ENCODE measurements around the gene RCN2. TPM values are rescaled to one million over a fixed set of nuclear protein-coding genes. Genes with fewer than 3 reads are reported as not detected.
"Not testable (repeated sequence)": the region's sequence is repeated elsewhere in the genome, so short reads cannot be mapped to it uniquely, and the experiment has no call there.

RCN2 gene
- total RNA-seq, 3 donors from 2014 or later, result 40.6 to 47.2 (median 46.2) TPM

- H3K36me3 ChIP-seq, result no peaks in the 10 kb centered on the region
- H3K27me3 ChIP-seq, result no peaks in the 10 kb centered on the region
- no peaks in the 10 kb centered on the region for H3K9me3 ChIP-seq
- TF ChIP-seq POLR2AphosphoS5 (IDR thresholded peaks at IDR 0.05), result no peak
- TF ChIP-seq POLR2A (IDR thresholded peaks at IDR 0.05), result no peak
- TF ChIP-seq CTCF (IDR thresholded peaks at IDR 0.05), result no peak
- no peak overlapping the region for H3K27ac ChIP-seq
- no peak overlapping the region for H3K4me3 ChIP-seq
- no peak for DNase-seq (ENCODE audit: low spot score in 2 of 2)
- intact Hi-C loops (cut with DNase I; ENCODE audit: low total_unique reads), result no loop called here
- H3K4me1 ChIP-seq, result no peaks in the 10 kb centered on the region
Measured at GRCh38 chr15:76898102-76898501, 33.4 kb upstream of the RCN2 start.

- H3K4me1 ChIP-seq; H3K9me3 ChIP-seq; DNase-seq (ENCODE audit: low spot score in 2 of 2); intact Hi-C loops (cut with DNase I; ENCODE audit: low total_unique reads); H3K27ac ChIP-seq; H3K4me3 ChIP-seq; H3K36me3 ChIP-seq; H3K27me3 ChIP-seq: not testable (repeated sequence)
Measured at GRCh38 chr15:76899176-76899930, 32.2 kb upstream of the RCN2 start.

- intact Hi-C loops (cut with DNase I; ENCODE audit: low total_unique reads); H3K9me3 ChIP-seq; H3K27ac ChIP-seq; DNase-seq (ENCODE audit: low spot score in 2 of 2); H3K36me3 ChIP-seq; H3K27me3 ChIP-seq; H3K4me3 ChIP-seq; H3K4me1 ChIP-seq: not testable (repeated sequence)
Measured at GRCh38 chr15:76899931-76900310, 31.6 kb upstream of the RCN2 start.

GRCh38 chr15:76901965-76902364, 29.6 kb upstream of the RCN2 start:
- no peak overlapping the region for H3K27ac ChIP-seq
- H3K36me3 ChIP-seq, result no peaks in the 10 kb centered on the region
- no peaks in the 10 kb centered on the region for H3K9me3 ChIP-seq
- TF ChIP-seq POLR2A (IDR thresholded peaks at IDR 0.05), result no peak
- no peak for TF ChIP-seq CTCF (IDR thresholded peaks at IDR 0.05)
- no peak for TF ChIP-seq POLR2AphosphoS5 (IDR thresholded peaks at IDR 0.05)
- DNase-seq (ENCODE audit: low spot score in 2 of 2), result no peak
- no peak overlapping the region for H3K4me3 ChIP-seq
- no peaks in the 10 kb centered on the region for H3K4me1 ChIP-seq
- no peaks in the 10 kb centered on the region for H3K27me3 ChIP-seq
- intact Hi-C loops (cut with DNase I; ENCODE audit: low total_unique reads), result no loop called here

- H3K9me3 ChIP-seq, result no peaks in the 10 kb centered on the region
- no peaks in the 10 kb centered on the region for H3K27me3 ChIP-seq
- TF ChIP-seq POLR2AphosphoS5 (IDR thresholded peaks at IDR 0.05), result no peak
- TF ChIP-seq CTCF (IDR thresholded peaks at IDR 0.05), result no peak
- TF ChIP-seq POLR2A (IDR thresholded peaks at IDR 0.05), result no peak
- H3K4me1 ChIP-seq, result no peaks in the 10 kb centered on the region
- no peak overlapping the region for H3K27ac ChIP-seq
- DNase-seq (ENCODE audit: low spot score in 2 of 2), result no peak
- no peak overlapping the region for H3K4me3 ChIP-seq
- intact Hi-C loops (cut with DNase I; ENCODE audit: low total_unique reads), result no loop called here
- H3K36me3 ChIP-seq, result no peaks in the 10 kb centered on the region
Measured at GRCh38 chr15:76903251-76903681, 28.3 kb upstream of the RCN2 start.

- H3K9me3 ChIP-seq, result no peaks in the 10 kb centered on the region
- no peaks in the 10 kb centered on the region for H3K4me1 ChIP-seq
- H3K4me3 ChIP-seq, result peak overlapping the region; percentile 60 to 99 (median 88)
- no peaks in the 10 kb centered on the region for H3K36me3 ChIP-seq
- TF ChIP-seq CTCF (IDR thresholded peaks at IDR 0.05) (no peak), POLR2AphosphoS5 (IDR thresholded peaks at IDR 0.05) (peak in 1 of 3 donors; percentile 42), POLR2A (IDR thresholded peaks at IDR 0.05) (no peak)
- H3K27me3 ChIP-seq, result no peaks in the 10 kb centered on the region
- H3K27ac ChIP-seq, result peak overlapping the region; percentile 96 to 98
- intact Hi-C loops (cut with DNase I; ENCODE audit: low total_unique reads), result no loop called here
- DNase-seq (ENCODE audit: low spot score in 2 of 2), result peak in 1 of 2 donors; percentile 19
Measured at GRCh38 chr15:76904461-76905012, 27.0 kb upstream of the RCN2 start.

Measured in breast epithelium (tissue), 4 donors.